ENCODE data around the gene OOSP2.

OOSP2 gene

GRCh38 chr11:60077981-60078380, 37.8 kb downstream of the OOSP2 start:
- no peak for DNase-seq (ENCODE audit: low read depth in 2 of 2, low spot score in 1 of 2)

GRCh38 chr11:60078745-60079144, 38.5 kb downstream of the OOSP2 start:
- DNase-seq (ENCODE audit: low read depth in 2 of 2, low spot score in 1 of 2): no peak

GRCh38 chr11:60080535-60080934, 40.3 kb downstream of the OOSP2 start:
- no peak for DNase-seq (ENCODE audit: low read depth in 2 of 2, low spot score in 1 of 2)

GRCh38 chr11:60084631-60085273, 44.5 kb downstream of the OOSP2 start:
- no peak for DNase-seq (ENCODE audit: low read depth in 2 of 2, low spot score in 1 of 2)

- no peak for DNase-seq (ENCODE audit: low read depth in 2 of 2, low spot score in 1 of 2)
Measured at GRCh38 chr11:60085909-60086308, 45.7 kb downstream of the OOSP2 start.

- no peak for DNase-seq (ENCODE audit: low read depth in 2 of 2, low spot score in 1 of 2)
Measured at GRCh38 chr11:60087239-60087638, 47.0 kb downstream of the OOSP2 start.

- DNase-seq (ENCODE audit: low read depth in 2 of 2, low spot score in 1 of 2): no peak
Measured at GRCh38 chr11:60088364-60088763, 48.2 kb downstream of the OOSP2 start, which contains the start of gene MS4A2. Gene MS4A2, plus strand, starts transcription at chr11:60088664. Its CDS starts 102 bp downstream, at chr11:60088766.

- DNase-seq (ENCODE audit: low read depth in 2 of 2, low spot score in 1 of 2): no peak
Measured at GRCh38 chr11:60095477-60096120, 55.4 kb downstream of the OOSP2 start.

- no peak for DNase-seq (ENCODE audit: low read depth in 2 of 2, low spot score in 1 of 2)
Measured at GRCh38 chr11:60097189-60097588, 57.0 kb downstream of the OOSP2 start.
